H1 (cell line): ENCODE data around the gene BTBD7. TPM values are rescaled to one million over a fixed set of nuclear protein-coding genes. Genes with fewer than 3 reads are reported as not detected.

ENCODE experiments used
- CTCF ChIA-PET: fragments of 300-600 bp; sonication (Branson Sonifier 250); formaldehyde crosslinking; loops from one replicate; lab custom pipeline; 2021; ENCODE audit not compliant: partially characterized antibody; lab: Charles Lee
- POLR2A ChIA-PET: fragments of 300-600 bp; sonication (Branson Sonifier 250); formaldehyde crosslinking; loops from one replicate; lab custom pipeline; 2021; ENCODE audit warnings: inconsistent platforms; ENCODE audit not compliant: partially characterized antibody; lab: Charles Lee
- DNase-seq, 2 experiments: peaks; one replicate each; pipeline versions ENCODE4 v3.0.0 to v3.0.0-alpha.2; 2010 to 2022; ENCODE audit warnings: low spot score in 2 of 2, low read depth in 1 of 2, mixed read lengths in 1 of 2
- FAIRE-seq: peaks from 2 replicates; lab custom pipeline; 2011; peaks lifted over from hg19 to GRCh38; lab: Jason Lieb, UNC
- H2AFZ ChIP-seq: 2 replicates; pipeline ENCODE4 v1.8.1; 2012; ENCODE audit warnings: low read length, inconsistent platforms
- H2AK5ac ChIP-seq: 2 replicates; pipeline ENCODE4 v1.6.1; 2013; ENCODE audit warnings: low read depth, low read length
- H2BK120ac ChIP-seq: replicated peaks from 2 replicates; pipeline ENCODE3; 2013; ENCODE audit warnings: low read depth, low read length, inconsistent platforms
- H2BK12ac ChIP-seq: 2 replicates; pipeline ENCODE4 v1.6.1; 2013; ENCODE audit warnings: low read depth, low read length
- H2BK15ac ChIP-seq: 2 replicates; pipeline ENCODE4 v1.6.1; 2013; ENCODE audit warnings: low read length
- H2BK20ac ChIP-seq: 2 replicates; pipeline ENCODE4 v1.6.1; 2013; ENCODE audit warnings: low read length
- H2BK5ac ChIP-seq: 2 replicates; pipeline ENCODE4 v1.6.1; 2013; ENCODE audit warnings: low read depth, low read length
- H3K14ac ChIP-seq: 2 replicates; pipeline ENCODE4 v1.6.1; 2013; ENCODE audit warnings: inconsistent platforms; ENCODE audit not compliant: insufficient read length
- H3K18ac ChIP-seq: 2 replicates; pipeline ENCODE4 v1.6.1; 2013; ENCODE audit warnings: low read length; ENCODE audit errors: extremely low read depth
- H3K23ac ChIP-seq: 2 replicates; pipeline ENCODE4 v1.6.1; 2013; ENCODE audit warnings: inconsistent platforms; ENCODE audit not compliant: insufficient read length
- H3K23me2 ChIP-seq: 2 replicates; pipeline ENCODE4 v1.6.1; 2013; ENCODE audit warnings: low read depth, low read length
- H3K27ac ChIP-seq: 2 replicates; pipeline ENCODE4 v1.6.1; 2011; ENCODE audit warnings: low read depth, low read length, inconsistent platforms
- H3K27me3 ChIP-seq, 4 experiments: replicated peaks in 1 of 4; 1 replicate in 1 of 4; 2 replicates in 3 of 4; pipeline versions ENCODE4 v1.6.1 to v1.8.1; 2011 to 2013; ENCODE audit warnings: low read length in 3 of 4, mild to moderate bottlenecking in 3 of 4, inconsistent platforms in 2 of 4, mixed read lengths in 2 of 4, moderate library complexity in 1 of 4; ENCODE audit not compliant: control insufficient read depth in 3 of 4, insufficient read depth in 3 of 4; ENCODE audit errors: extremely low read depth in 1 of 4
- H3K36me3 ChIP-seq, 4 experiments: 2 replicates each; pipeline versions ENCODE4 v1.6.1 to v1.8.1; 2011 to 2013; ENCODE audit warnings: mild to moderate bottlenecking in 4 of 4, low read length in 3 of 4, moderate library complexity in 2 of 4, control low read depth in 1 of 4, inconsistent platforms in 1 of 4; ENCODE audit not compliant: insufficient read depth in 4 of 4, control insufficient read depth in 2 of 4
- H3K4ac ChIP-seq: replicated peaks from 2 replicates; pipeline ENCODE3; 2013; ENCODE audit warnings: low read length, low read depth, mixed read lengths, inconsistent platforms; ENCODE audit not compliant: insufficient read length
- H3K4me1 ChIP-seq, 4 experiments: replicated peaks in 1 of 4; 1 replicate in 1 of 4; 2 replicates in 3 of 4; pipeline versions ENCODE4 v1.6.1 to v1.8.1; 2011 to 2013; ENCODE audit warnings: low read length in 3 of 4, inconsistent platforms in 2 of 4, mixed read lengths in 1 of 4; ENCODE audit not compliant: insufficient read depth in 4 of 4, control insufficient read depth in 3 of 4
- H3K4me2 ChIP-seq, 2 experiments: 2 replicates each; pipeline versions ENCODE4 v1.6.1 to v1.8.1; 2011 to 2013; ENCODE audit warnings: low read depth in 2 of 2, low read length in 2 of 2, control low read depth in 1 of 2, inconsistent platforms in 1 of 2, mild to moderate bottlenecking in 1 of 2; ENCODE audit not compliant: insufficient read depth in 1 of 2
- H3K4me3 ChIP-seq, 4 experiments: fragments of 200-600, 300-600 bp in 1 of 4; sonication (generic), shearing (Covaris generic), sonication (Bioruptor Twin) in 1 of 4; 2 replicates each; pipeline versions ENCODE4 v1.5.1 to v1.8.1; 2011 to 2016; ENCODE audit warnings: low read length in 4 of 4, low read depth in 3 of 4, control low read depth in 2 of 4, inconsistent platforms in 2 of 4, mild to moderate bottlenecking in 2 of 4, mixed read lengths in 1 of 4, moderate library complexity in 1 of 4; ENCODE audit not compliant: insufficient read depth in 2 of 4; ENCODE audit errors: extremely low read depth in 1 of 4
- H3K56ac ChIP-seq: replicated peaks from 2 replicates; pipeline ENCODE3; 2013; ENCODE audit warnings: low read depth, mild to moderate bottlenecking, mixed read lengths, low read length, inconsistent platforms; ENCODE audit not compliant: insufficient read length
- H3K79me1 ChIP-seq: 2 replicates; pipeline ENCODE4 v1.6.1; 2013; ENCODE audit warnings: low read depth, low read length, control low read depth
- H3K79me2 ChIP-seq, 2 experiments: 2 replicates each; pipeline versions ENCODE4 v1.6.1 to v1.8.1; 2012 to 2013; ENCODE audit warnings: low read length in 2 of 2, mild to moderate bottlenecking in 2 of 2, inconsistent platforms in 1 of 2; ENCODE audit not compliant: insufficient read depth in 2 of 2, control insufficient read depth in 1 of 2
- H3K9ac ChIP-seq, 4 experiments: replicated peaks in 1 of 4; 1 replicate in 1 of 4; 2 replicates in 3 of 4; pipeline versions ENCODE4 v1.6.1 to v1.8.1; 2011 to 2013; ENCODE audit warnings: low read depth in 3 of 4, low read length in 3 of 4, control low read depth in 2 of 4, mild to moderate bottlenecking in 2 of 4, moderate library complexity in 2 of 4, inconsistent platforms in 1 of 4; ENCODE audit errors: extremely low read depth in 1 of 4
- H3K9me3 ChIP-seq, 2 experiments: 2 replicates each; pipeline versions ENCODE4 v1.6.1 to v1.8.1; 2012 to 2013; ENCODE audit warnings: mild to moderate bottlenecking in 2 of 2, moderate library complexity in 2 of 2, control low read depth in 1 of 2, inconsistent platforms in 1 of 2, low read depth in 1 of 2, low read length in 1 of 2, mixed read lengths in 1 of 2; ENCODE audit not compliant: insufficient read depth in 2 of 2
- H4K20me1 ChIP-seq, 2 experiments: replicated peaks in 1 of 2; 2 replicates each; pipeline versions ENCODE3 to v1.8.1; 2011 to 2013; ENCODE audit warnings: inconsistent platforms in 2 of 2, low read length in 2 of 2, mild to moderate bottlenecking in 1 of 2; ENCODE audit not compliant: insufficient read depth in 2 of 2, control insufficient read depth in 1 of 2
- H4K5ac ChIP-seq: 2 replicates; pipeline ENCODE4 v1.6.1; 2013; ENCODE audit warnings: low read length, low read depth, mixed read lengths, inconsistent platforms; ENCODE audit not compliant: insufficient read length
- H4K8ac ChIP-seq: 2 replicates; pipeline ENCODE4 v1.8.0; 2013; ENCODE audit warnings: mild to moderate bottlenecking, moderate library complexity, low read length, inconsistent platforms; ENCODE audit not compliant: insufficient read depth; ENCODE audit errors: extremely low read depth
- H4K91ac ChIP-seq: replicated peaks from 2 replicates; pipeline ENCODE3; 2013; ENCODE audit warnings: low read length, mixed read lengths, inconsistent platforms; ENCODE audit not compliant: insufficient read length
- GABPA ChIP-seq: IDR thresholded peaks from 2 replicates; pipeline ENCODE4 v1.6.1; 2011; ENCODE audit warnings: mild to moderate bottlenecking, low read length, moderate library complexity, borderline replicate concordance; ENCODE audit not compliant: insufficient read depth
- POLR2A ChIP-seq, 2 experiments: IDR thresholded peaks; 1 replicate in 1 of 2; 2 replicates in 1 of 2; pipeline ENCODE4 v1.6.1; 2011; ENCODE audit warnings: low read depth in 2 of 2, low read length in 2 of 2, mild to moderate bottlenecking in 2 of 2; ENCODE audit errors: control extremely low read depth in 1 of 2
- POLR2AphosphoS5 ChIP-seq: IDR thresholded peaks from 2 replicates; pipeline ENCODE4 v1.6.1; 2011; ENCODE audit warnings: low read depth, low read length
- POU5F1 ChIP-seq: IDR thresholded peaks from 2 replicates; pipeline ENCODE4 v1.6.1; 2011; ENCODE audit warnings: low read depth, mild to moderate bottlenecking, low read length, moderate library complexity
- RBBP5 ChIP-seq: IDR thresholded peaks from 2 replicates; pipeline ENCODE4 v1.7.1; 2012; ENCODE audit warnings: low read depth, mild to moderate bottlenecking, inconsistent platforms, low read length, moderate library complexity, borderline replicate concordance
- RFX5 ChIP-seq: IDR thresholded peaks from 2 replicates; pipeline ENCODE4 v1.6.1; 2011; ENCODE audit warnings: low read depth, low read length, improper control_type of control experiment, borderline replicate concordance
- TAF1 ChIP-seq: IDR thresholded peaks from 2 replicates; pipeline ENCODE4 v1.6.1; 2011; ENCODE audit warnings: mild to moderate bottlenecking, low read depth, low read length
- TAF7 ChIP-seq: optimal IDR thresholded peaks from 2 replicates; pipeline ENCODE3; 2011; ENCODE audit warnings: low read depth, mild to moderate bottlenecking, inconsistent platforms, low read length, moderate library complexity, borderline replicate concordance
- ZNF274 ChIP-seq: IDR thresholded peaks from 2 replicates; pipeline ENCODE4 v1.7.0; 2012; ENCODE audit warnings: low read length, borderline replicate concordance; ENCODE audit errors: extremely low read depth
- WGBS, 2 experiments: shearing (Covaris generic) in 1 of 2; methylation state at CpG; one replicate each; pipeline versions ENCODE4 v1.1.6 to v1.1.7; 2013 to 2015; ENCODE audit warnings: low lambda C conversion rate in 2 of 2, mixed read lengths in 2 of 2, inconsistent platforms in 1 of 2, low coverage in 1 of 2, missing lambda C conversion rate in 1 of 2; ENCODE audit not compliant: insufficient replicate concordance in 2 of 2, insufficient coverage in 1 of 2, insufficient read length in 1 of 2; ENCODE audit errors: extremely low coverage in 1 of 2, missing lambda C conversion rate in 1 of 2; 5-methylcytosine and 5-hydroxymethylcytosine counted together
- polyA plus RNA-seq, 7 experiments: library from polyadenylated mRNA; depleted of rRNA in 3 of 7; stranded (reverse) in 5 of 7; unstranded in 2 of 7; fragments of >200 nt in 5 of 7; fragments of 200-250 nt in 2 of 7; gene quantifications; 1 replicate in 5 of 7; 2 replicates in 1 of 7; 4 replicates in 1 of 7; pipeline versions ENCODE4 v1.2.1 to v1.2.3, GENCODE V29; 2011 to 2013; ENCODE audit warnings: missing spikeins in 2 of 7, mixed read lengths in 2 of 7
- total RNA-seq: library from RNA; stranded (reverse); fragmentation: NEBNext Ultra II Directional; extraction: Animal tissue kit (Norgen Biotek cat#: 25700); gene quantifications from 2 replicates; pipeline ENCODE4 v1.2.1, GENCODE V29; 2021
- TF ChIP-seq, protein P1 (sequence below): IDR thresholded peaks from 2 replicates; pipeline ENCODE4 v1.6.1; 2011; ENCODE audit warnings: low read depth, mild to moderate bottlenecking, low read length; ENCODE audit not compliant: insufficient read depth

The BTBD7 gene
- total and polyA plus RNA-seq, 2 of the 8 experiments (the other 6 are each of a cell fraction or from before 2014, with no cell fraction given): 12.1 to 46.1 TPM

DNA sequence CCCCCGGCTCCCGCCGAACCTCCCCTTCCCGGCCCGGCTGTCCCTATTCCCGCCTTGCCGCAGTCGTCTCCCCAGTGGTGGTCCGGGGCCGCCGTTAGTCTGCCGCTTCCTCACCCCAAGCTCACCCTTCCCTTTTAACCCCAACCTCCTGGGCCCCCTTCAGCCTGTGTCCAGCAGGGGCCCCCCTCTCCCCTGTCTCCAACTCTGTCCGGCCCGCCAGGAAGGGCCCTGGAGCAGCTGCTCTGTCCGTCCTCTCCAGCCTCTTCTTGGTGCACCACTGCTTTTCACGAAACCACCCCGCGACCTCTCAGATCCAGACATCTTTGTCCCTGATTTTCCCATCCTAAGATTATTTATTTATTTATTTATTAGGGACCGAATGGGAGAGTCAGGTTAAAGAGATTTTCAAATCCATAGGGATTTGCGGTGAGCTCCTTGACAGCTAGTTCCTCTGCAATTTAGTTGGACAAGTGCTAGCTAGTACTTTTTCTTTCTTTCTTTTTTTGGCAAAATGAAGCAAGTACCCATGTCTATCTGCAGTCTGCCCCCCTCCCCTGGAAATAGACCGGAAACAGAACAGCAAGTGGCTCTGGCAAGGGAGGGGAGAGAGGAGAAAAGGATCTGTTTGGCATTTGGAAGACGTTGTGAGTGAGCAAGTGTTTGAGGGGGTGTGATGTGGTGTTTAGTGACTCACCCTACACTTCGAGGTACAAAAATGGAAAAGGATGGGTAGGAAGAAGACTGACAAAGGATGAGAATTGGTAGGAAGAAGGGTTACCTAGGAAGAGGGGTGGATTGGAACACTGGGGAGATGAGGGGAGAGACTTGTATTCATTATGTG lies 125.1 kb downstream of the BTBD7 start:
- Histone ChIP-seq H2BK5ac (peak overlapping the region; percentile 71; the same call in 1 of the 2 replicates), H2BK12ac (no peak overlapping the region), H2BK120ac (no peak overlapping the region), H2BK20ac (no peak overlapping the region), H3K79me1 (no peaks in the 10 kb centered on the region; the same call in 1 of the 2 replicates), H3K36me3 (peaks cover 0 to 14% (median 0%) of the 10 kb centered on the region in 4 experiments; a peak in 4 of 8 replicates), H4K8ac (peak overlapping the region; percentile 59), H3K27ac (peak overlapping the region; percentile 6; the same call in 1 of the 2 replicates), H4K91ac (no peak overlapping the region), H3K4me3 (peak overlapping the region; percentile 77 to 99 (median 93)), H3K27me3 (no peaks in the 10 kb centered on the region), H3K9me3 (no peaks in the 10 kb centered on the region), H2AFZ (no peak overlapping the region; the same call in 1 of the 2 replicates), H3K14ac (no peak overlapping the region), H4K5ac (no peak overlapping the region), H3K4me1 (peaks cover 0 to 6% (median 4%) of the 10 kb centered on the region in 4 experiments; a peak in 3 of 7 replicates), H3K79me2 (peaks cover 0 to 16% of the 10 kb centered on the region in 2 experiments; a peak in 3 of 4 replicates), H2AK5ac (no peak overlapping the region), H3K18ac (peak overlapping the region; percentile 48; the same call in 1 of the 2 replicates), H2BK15ac (no peak overlapping the region), H3K4me2 (peak overlapping the region; percentile 88 to 98), H3K9ac (peak overlapping the region; percentile 70 to 84 (median 76)), H4K20me1 (no peaks in the 10 kb centered on the region), H3K23me2 (peaks cover 7% of the 10 kb centered on the region), H3K23ac (no peak overlapping the region), H3K4ac (no peak overlapping the region), H3K56ac (peak overlapping the region; percentile 78)
- DNase-seq: peak in 1 of 2 experiments; percentile 74
- CTCF ChIA-PET: interaction anchor here (0.6 to 3.0 kb wide), 27 partner anchors 10 to 508 kb away, joined by 3 to 27 read pairs (median 4); partner anchors contain the start of genes LYSET and MOAP1
- 2% methylated on average over 22 of the region's 23 CpGs; no CpG with 5 or more reads in 1 of the 2 experiments for WGBS, 2 experiments
- no peak for FAIRE-seq
- POLR2A ChIA-PET: interaction anchor here (1.4 to 3.5 kb wide), 2 partner anchors 9 to 24 kb away, joined by 3 to 25 read pairs; partner anchors contain the start of genes LYSET and MOAP1
- TF ChIP-seq GABPA: no peak
- TF ChIP-seq POU5F1: no peak
- TF ChIP-seq ZNF274: no peak
- TF ChIP-seq TAF7: no peak
- no peak for TF ChIP-seq POLR2AphosphoS5
- no peak for TF ChIP-seq RFX5
- no peak for TF ChIP-seq RBBP5
- TF ChIP-seq POLR2A (IDR thresholded peaks at IDR 0.05; ENCODE audit: control extremely low read depth in 1 of 2, low read depth in 2 of 2, low read length in 2 of 2): no peak
- TF ChIP-seq TAF1: no peak
- TF ChIP-seq, protein P1, sequence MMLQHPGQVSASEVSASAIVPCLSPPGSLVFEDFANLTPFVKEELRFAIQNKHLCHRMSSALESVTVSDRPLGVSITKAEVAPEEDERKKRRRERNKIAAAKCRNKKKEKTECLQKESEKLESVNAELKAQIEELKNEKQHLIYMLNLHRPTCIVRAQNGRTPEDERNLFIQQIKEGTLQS: no peak
